Stimulated activated CD8-positive, alpha-beta memory T cell treated with anti-CD3 and anti-CD28 coated beads, Interleukin-12 subunit alpha, Interleukin-12 subunit beta, amount 100 ng/mL, for 24 hours (primary cell): ENCODE results near the gene RAD51B.
"Not testable (repeated sequence)": the region's sequence is repeated elsewhere in the genome, so short reads cannot be mapped to it uniquely, and the experiment has no call there.

ENCODE experiments used
- DNase-seq: peaks from one replicate; pipeline ENCODE4 v3.0.0-alpha.2; 2020; ENCODE audit errors: extremely low read depth

Gene RAD51B

DNA sequence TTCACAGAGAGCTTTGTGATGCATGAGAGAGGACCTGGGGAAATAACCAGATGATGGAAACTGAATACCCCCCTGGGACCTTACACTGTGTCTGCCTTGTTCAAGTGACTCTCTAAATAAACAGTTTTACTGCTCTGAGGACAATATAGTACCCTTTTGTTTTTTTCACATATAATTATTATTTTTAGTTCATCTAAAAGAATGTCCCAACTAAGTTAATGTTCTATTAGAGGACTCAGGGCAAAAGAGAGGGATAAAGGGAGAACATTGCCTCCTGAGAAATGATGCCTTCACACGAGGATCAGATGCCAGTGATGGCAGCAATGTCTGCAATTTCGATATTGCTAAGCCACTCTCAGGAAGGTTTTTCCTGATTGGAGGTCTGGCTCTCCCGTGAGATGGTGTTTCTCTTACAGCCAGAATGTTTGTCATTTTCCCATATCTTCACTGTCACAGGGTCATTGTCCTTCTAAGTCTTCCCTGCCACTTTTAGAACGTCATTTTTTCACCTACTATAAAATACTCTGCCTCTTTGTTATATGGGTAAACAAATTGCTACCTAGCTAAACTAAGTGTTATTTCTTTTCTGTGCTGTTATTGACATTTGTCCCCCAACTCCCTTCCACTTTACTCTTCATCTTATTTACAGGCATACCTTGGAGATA, 201.6 kb downstream of the RAD51B start:
- no peak for DNase-seq

- no peak for DNase-seq
These were observed 207.7 kb downstream of the RAD51B start for GRCh38 chr14:68027276-68027675.

DNA sequence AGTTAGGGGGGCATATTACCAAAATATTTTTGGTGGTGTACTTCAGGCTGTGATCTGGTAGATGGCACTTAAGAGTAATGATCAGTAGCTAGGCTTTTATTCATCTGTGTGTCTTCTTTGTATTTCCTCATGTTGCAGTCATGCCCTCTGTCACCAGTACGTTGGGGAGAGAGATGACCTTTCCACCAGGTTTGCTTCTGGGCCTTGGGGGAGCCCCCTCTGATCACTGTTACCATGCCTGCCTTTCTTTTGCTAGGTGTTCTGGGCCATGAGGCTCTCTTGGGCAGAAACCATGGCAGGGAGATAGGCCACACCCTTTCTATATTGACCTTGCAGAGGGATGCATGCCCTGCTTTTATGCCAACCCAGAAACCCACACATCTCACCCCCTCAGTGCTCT, 208.5 kb downstream of the RAD51B start:
- DNase-seq: no peak

- not testable (repeated sequence) for DNase-seq
These were observed 211.4 kb downstream of the RAD51B start for GRCh38 chr14:68031011-68031410.

GRCh38 chr14:68032154-68032553, 212.6 kb downstream of the RAD51B start:
- no peak for DNase-seq

DNA sequence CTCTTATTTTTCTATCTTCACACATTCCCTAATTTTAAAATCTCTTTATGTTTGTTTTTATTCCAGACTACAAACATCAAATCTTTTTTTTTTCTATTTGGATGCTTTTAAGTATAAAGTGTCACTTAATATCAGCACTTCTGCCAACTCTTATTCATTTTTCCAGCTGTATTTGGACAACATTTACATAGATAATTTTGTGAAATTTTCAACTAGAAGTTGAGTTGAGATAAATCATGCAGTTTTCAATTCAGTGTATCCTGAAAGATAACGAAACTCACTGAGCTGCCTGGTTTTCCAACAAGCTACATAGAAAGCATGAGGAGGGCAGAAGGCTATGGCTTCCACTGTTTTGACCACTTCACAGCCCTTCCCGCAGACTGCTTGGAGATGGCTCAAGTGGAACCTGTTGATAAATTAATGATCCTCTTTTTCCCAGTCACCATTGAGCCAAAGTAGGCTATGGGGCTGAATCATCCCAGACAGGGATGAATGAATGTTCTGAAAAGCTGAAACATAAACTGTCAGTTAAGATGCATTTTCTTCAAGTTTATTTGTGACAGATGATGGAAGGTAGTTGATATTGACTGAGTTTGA, 213.9 kb downstream of the RAD51B start:
- no peak for DNase-seq

DNA sequence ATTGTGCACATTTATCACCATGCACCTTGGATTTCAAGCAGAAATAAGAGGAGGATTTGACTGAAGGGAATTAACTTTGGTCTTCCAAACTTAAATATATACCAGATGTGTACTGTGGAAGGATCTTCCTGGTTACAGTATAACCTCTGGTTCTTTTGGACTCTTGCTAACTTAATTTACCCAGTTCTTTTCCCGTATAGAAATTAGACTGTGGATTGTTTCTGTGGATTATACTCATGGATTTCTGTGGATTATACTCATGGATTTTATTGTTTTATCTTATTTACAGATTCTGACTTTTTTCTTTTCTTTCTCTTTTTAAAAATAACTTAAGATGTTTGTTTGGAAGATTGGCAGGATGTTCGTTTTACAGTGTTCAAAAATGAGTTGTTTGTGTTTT, 215.3 kb downstream of the RAD51B start:
- no peak for DNase-seq

DNA sequence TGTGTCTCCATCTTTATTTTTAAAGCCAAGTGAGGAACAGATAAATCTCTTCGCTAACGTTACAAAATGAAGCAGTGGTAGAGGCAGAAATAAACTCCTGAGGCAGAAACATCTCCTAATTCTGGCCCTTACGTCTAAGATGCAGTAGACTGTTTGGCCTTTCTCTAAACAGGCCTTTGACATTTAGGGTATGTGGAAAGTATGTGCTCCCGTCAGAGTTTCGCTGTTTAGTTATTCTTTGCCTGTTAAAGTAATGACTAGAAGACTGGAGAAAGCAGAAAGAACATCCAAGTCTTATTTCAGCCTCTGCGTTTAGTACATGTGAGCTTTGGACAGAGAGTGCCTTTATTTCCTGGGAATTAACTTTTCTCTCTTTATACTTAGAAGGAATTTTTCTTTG, 216.6 kb downstream of the RAD51B start:
- DNase-seq: no peak

DNA sequence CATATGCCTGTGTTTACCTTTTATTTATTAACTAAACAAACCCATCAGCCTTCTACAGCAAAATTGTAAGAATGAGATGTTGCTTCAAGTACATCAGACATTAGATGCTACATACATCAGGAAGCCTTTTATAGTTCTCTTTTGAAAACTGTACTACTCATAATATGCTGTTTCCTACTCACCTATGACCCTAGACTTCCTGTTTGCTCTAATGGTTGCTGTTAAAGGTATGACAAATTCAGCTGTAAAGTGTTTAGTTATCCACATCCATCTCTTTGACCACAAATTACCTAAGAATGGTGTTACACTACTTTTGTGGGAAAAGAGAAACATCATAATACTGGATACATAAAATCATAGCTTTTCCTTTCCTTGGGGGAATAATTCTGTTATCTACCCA, 220.0 kb downstream of the RAD51B start:
- no peak for DNase-seq

- DNase-seq: no peak
These were observed 221.2 kb downstream of the RAD51B start for GRCh38 chr14:68040633-68041369.

DNA sequence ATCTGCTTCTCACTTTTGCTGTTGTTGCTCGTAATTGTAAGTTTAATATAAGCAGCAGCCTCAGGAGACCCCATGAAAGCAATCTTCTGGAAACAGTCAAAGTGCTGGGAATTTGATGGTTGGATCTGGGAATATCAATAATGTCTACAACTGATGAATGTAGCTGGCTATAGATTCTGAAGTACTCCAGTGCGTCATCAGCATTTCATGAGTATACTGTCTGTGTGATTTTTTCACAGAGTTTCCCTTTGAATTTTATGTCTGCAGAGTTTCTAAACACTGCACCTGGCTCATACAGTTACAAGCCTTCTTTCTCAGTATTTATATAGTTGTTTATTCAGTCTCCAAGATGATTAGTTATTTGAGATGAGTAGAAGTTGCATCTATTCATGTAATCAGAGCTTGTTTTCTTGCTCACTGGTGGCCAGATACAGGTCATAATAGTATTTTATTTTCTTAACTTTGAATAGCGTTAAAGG, 222.3 kb downstream of the RAD51B start:
- DNase-seq: no peak

GRCh38 chr14:68042586-68043210, 223.1 kb downstream of the RAD51B start:
- no peak for DNase-seq

DNA sequence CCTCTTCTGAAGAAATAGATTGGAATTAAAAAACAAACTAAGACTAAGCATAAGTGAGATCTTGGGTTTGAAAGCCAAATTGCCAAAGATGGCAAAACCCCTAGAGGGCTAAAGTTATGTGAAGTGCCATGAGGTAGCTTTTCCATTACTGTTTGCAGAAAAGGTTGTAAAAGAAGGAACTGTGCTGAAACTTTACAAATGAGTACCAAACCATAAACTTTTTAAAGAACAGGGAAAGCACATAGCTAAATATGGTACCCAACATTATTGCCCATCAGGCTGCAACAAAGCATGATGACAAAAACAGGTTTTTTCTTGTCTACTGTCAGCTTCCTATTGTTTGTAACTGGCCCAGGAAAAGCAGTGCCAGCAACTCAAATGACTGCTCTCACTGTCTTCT, 224.2 kb downstream of the RAD51B start:
- no peak for DNase-seq

DNA sequence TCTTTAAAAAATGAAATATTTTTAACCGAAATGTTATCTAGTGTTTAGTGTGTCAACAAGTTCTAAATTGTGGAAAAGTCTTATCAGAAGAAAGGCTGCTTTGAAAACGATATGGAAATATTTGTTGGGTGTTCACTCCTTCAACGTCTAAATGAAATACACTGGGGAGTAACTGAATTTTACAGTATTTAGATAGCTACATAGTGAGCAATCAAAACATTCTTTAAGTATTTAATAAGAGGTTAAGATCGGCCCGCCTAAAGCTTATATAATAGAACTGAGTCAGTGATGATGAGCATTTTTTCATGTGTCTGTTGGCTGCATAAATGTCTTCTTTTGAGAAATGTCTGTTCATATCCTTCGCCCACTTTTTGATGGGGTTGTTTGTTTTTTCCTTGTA, 228.3 kb downstream of the RAD51B start:
- no peak for DNase-seq

DNA sequence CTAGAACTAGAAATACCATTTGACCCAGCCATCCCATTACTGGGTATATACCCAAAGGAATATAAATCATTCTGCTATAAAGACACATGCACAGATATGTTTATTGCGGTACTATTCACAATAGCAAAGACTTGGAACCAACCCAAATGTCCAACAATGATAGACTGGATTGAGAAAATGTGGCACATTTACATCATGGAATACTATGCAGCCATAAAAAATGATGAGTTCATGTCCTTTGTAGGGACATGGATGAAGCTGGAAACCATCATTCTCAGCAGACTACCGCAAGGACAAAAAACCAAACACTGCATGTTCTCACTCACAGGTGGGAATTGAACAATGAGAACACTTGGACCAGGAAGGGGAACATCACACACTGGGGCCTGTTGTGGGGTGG, 229.2 kb downstream of the RAD51B start:
- DNase-seq: not testable (repeated sequence)

DNA sequence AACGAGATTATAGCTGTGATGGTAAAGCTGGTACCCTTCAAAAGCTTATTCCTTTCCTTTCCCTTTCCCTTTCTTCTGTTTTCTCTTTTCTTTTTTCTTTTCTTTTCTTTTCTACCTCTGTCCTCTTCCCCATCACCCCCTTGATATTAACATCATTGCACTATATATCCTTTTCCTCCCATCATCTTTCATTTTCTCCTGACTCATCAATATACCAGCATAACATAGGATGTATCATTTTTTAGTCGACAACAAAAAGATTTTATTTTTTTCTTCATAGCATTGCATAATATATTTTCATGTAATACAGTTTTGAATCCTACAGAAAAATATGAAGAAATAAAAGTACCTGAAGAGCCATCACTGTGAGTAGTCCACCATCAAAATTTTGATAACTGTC, 230.6 kb downstream of the RAD51B start:
- DNase-seq: no peak

DNA sequence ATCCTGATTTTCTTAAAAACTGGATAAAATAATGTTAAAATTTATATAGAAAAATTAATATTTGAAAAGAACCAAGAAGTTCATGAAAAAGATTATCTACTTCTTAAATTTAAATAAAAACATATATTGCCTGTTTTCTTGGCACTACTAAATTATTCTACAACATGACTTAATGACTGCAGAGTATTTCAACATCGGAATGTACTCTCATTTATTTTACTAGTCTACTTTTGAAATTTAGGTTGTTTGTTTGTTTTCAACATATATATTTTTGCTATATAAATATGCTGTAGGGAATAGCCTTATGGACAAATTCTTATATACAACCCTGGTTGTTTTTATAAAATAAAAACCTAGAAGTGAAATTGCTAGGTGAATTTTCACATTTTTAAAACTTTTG, 231.6 kb downstream of the RAD51B start:
- no peak for DNase-seq

DNA sequence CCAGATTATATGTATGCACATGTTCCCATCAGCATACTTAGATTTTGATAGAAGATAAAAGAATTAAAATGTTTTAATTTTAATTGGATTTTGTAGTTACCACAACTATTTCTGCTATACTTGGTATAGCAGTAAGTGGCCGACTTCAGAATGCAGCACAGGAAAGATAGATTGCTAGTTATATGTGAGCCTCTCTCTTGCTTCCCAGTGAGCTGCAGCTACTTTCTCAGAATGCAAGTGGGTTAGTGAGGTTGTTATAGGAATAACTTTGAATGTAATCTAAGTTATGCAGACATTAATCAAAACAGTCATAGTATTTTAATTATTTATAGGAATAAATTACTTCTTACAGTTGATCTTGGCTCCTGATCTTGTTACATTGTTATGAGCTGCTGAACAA, 240.6 kb downstream of the RAD51B start:
- no peak for DNase-seq

DNA sequence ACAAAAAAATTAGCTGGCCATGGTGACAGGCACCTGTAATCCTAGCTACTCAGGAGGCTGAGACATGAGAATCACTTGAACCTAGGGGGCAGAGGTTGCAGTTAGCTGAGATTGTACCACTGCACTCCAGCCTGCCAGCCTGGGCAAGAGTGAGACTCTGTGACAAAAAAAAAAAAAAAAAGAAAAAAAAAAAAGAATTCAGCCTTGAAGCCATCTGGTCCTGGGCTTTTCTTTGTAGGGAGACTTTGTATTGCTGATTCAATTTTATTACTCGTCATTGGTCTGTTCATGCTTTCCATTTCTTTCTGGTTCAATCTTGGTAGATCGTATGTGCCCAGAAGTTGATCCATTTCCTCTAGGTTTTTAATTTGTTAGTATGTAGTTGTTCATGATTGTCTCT, 243.1 kb downstream of the RAD51B start:
- no peak for DNase-seq

GRCh38 chr14:68065322-68065721, 245.7 kb downstream of the RAD51B start:
- DNase-seq: no peak

GRCh38 chr14:68074765-68075381, 255.3 kb downstream of the RAD51B start:
- no peak for DNase-seq

DNA sequence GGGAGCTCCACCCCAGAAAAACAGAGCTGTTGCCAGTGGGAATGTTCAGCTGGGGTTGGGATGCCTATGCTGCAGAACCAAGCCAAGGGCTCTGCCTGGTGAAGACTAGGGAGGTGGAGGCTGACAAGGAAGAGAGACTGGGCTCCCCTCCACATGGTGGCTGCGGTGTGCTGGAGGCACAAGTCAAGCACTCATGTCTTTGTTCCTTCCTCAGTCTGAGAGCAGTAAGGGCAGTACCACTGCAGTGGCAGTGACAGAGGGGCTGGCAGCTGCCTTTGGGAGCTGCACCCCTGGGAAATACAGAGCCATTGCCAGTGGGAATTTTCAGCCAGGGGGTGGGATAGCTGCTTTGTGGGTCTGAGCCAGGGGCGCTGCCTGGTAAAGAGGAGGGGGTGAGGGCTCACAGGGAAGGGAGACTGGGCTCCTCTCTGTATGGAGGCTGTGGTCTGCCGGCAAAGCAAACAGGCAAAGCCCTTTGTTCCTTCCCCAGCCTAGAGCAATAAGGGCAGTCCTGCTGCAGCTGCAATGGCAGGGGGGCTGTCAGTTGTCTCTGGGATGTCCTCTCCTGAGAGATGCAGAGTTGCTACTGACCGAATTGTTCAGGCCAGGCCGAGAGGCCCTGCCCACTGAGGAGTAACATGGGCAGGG, 255.9 kb downstream of the RAD51B start:
- no peak for DNase-seq
